Measurements from ENCODE around the gene FAAP100.

The FAAP100 gene

GRCh38 chr17:81498953-81499600, 53.1 kb downstream of the FAAP100 start:
- H3K4me3 ChIP-seq (ENCODE audit: control insufficient read depth, low read depth, low read length): no peak overlapping the region
- no peak for TF ChIP-seq CTCF (conservative IDR thresholded peaks at IDR 0.05; ENCODE audit: control insufficient read depth, insufficient read depth, low read depth, low read length)
- DNase-seq (ENCODE audit: low read depth): no peak

- TF ChIP-seq CTCF (conservative IDR thresholded peaks at IDR 0.05; ENCODE audit: control insufficient read depth, insufficient read depth, low read depth, low read length): no peak
- DNase-seq (ENCODE audit: low read depth): no peak
Observed at GRCh38 chr17:81494626-81495377, 57.4 kb downstream of the FAAP100 start.

GRCh38 chr17:81493198-81494038, 58.7 kb downstream of the FAAP100 start:
- H3K4me3 ChIP-seq (ENCODE audit: control insufficient read depth, low read depth, low read length): no peak overlapping the region
- no peak for DNase-seq (ENCODE audit: low read depth)
- no peak for TF ChIP-seq CTCF (conservative IDR thresholded peaks at IDR 0.05; ENCODE audit: control insufficient read depth, insufficient read depth, low read depth, low read length)

More at GRCh38 chr17:81494626-81495377, 57.4 kb downstream of the FAAP100 start:
- H3K4me3 ChIP-seq (ENCODE audit: control insufficient read depth, low read depth, low read length): no peak overlapping the region

- TF ChIP-seq CTCF (conservative IDR thresholded peaks at IDR 0.05; ENCODE audit: control insufficient read depth, insufficient read depth, low read depth, low read length): no peak
- H3K4me3 ChIP-seq (ENCODE audit: control insufficient read depth, low read depth, low read length): no peak overlapping the region
- DNase-seq (ENCODE audit: low read depth): no peak
Observed at GRCh38 chr17:81492706-81493105, 59.4 kb downstream of the FAAP100 start.

GRCh38 chr17:81492202-81492601, 60.0 kb downstream of the FAAP100 start:
- TF ChIP-seq CTCF (conservative IDR thresholded peaks at IDR 0.05; ENCODE audit: control insufficient read depth, insufficient read depth, low read depth, low read length): no peak
- H3K4me3 ChIP-seq (ENCODE audit: control insufficient read depth, low read depth, low read length): no peak overlapping the region
- no peak for DNase-seq (ENCODE audit: low read depth)

GRCh38 chr17:81491761-81492160, 60.4 kb downstream of the FAAP100 start:
- H3K4me3 ChIP-seq (ENCODE audit: control insufficient read depth, low read depth, low read length): no peak overlapping the region
- no peak for TF ChIP-seq CTCF (conservative IDR thresholded peaks at IDR 0.05; ENCODE audit: control insufficient read depth, insufficient read depth, low read depth, low read length)
- DNase-seq (ENCODE audit: low read depth): no peak
